WTC11 (cell line): ENCODE data around the gene PKHD1. TPM values are rescaled to one million over a fixed set of nuclear protein-coding genes. Genes with fewer than 3 reads are reported as not detected.

Experiments
- ATAC-seq: fragments of 200-7000 bp; cut with Tn5 transposase; 2 replicates; pipeline ENCODE4 v1.10.0; 2021; ENCODE audit warnings: mild to moderate bottlenecking, moderate library complexity
- CTCF ChIA-PET: fragments of 300-600 bp; sonication (Branson Sonifier 250); formaldehyde crosslinking; loops from one replicate; lab custom pipeline; 2021; ENCODE audit warnings: antibody characterized with exemption; lab: Charles Lee
- POLR2A ChIA-PET: fragments of 350-600 bp; sonication (Branson Sonifier 250); formaldehyde crosslinking; loops from one replicate; lab custom pipeline; 2021; ENCODE audit warnings: antibody characterized with exemption; lab: Charles Lee
- DNase-seq: peaks from one replicate; pipeline ENCODE4 v3.0.0; 2021; ENCODE audit warnings: low spot score
- H3K27ac Mint-ChIP-seq: 2 replicates; pipeline ENCODE4 v1.8.0; 2021; ENCODE audit warnings: mixed read lengths
- H3K27me3 Mint-ChIP-seq: 2 replicates; pipeline ENCODE4 v1.8.0; 2021; ENCODE audit warnings: low read depth, mild to moderate bottlenecking, moderate library complexity, mixed read lengths
- H3K36me3 Mint-ChIP-seq: 2 replicates; pipeline ENCODE4 v1.8.0; 2021; ENCODE audit warnings: mixed read lengths
- H3K4me1 Mint-ChIP-seq: 2 replicates; pipeline ENCODE4 v1.8.0; 2022; ENCODE audit warnings: mixed read lengths
- H3K4me3 Mint-ChIP-seq: 2 replicates; pipeline ENCODE4 v1.8.0; 2021; ENCODE audit warnings: mild to moderate bottlenecking, moderate library complexity, mixed read lengths
- H3K9me3 Mint-ChIP-seq: 2 replicates; pipeline ENCODE4 v1.8.0; 2021; ENCODE audit warnings: mixed read lengths
- CREM ChIP-seq: sonication (generic); formaldehyde crosslinking; IDR thresholded peaks from 2 replicates; pipeline ENCODE4 v1.8.1; 2022; ENCODE audit warnings: mild to moderate bottlenecking, missing genetic modification reagents, moderate library complexity
- FOXJ3 ChIP-seq: sonication (generic); formaldehyde crosslinking; IDR thresholded peaks from 2 replicates; pipeline ENCODE4 v1.9.0; 2021; ENCODE audit warnings: missing genetic modification reagents, mild to moderate bottlenecking, borderline replicate concordance
- NR3C1 ChIP-seq: sonication (generic); formaldehyde crosslinking; conservative IDR thresholded peaks from 2 replicates; pipeline ENCODE4 v1.8.1; 2023; ENCODE audit warnings: low read depth, mild to moderate bottlenecking, missing genetic modification reagents
- OVOL2 ChIP-seq: fragments of 250-450 bp; sonication (Bioruptor Pico); IDR thresholded peaks from 2 replicates; pipeline ENCODE4 v1.9.0; 2021; ENCODE audit warnings: mild to moderate bottlenecking, borderline replicate concordance
- PRDM15 ChIP-seq: sonication (generic); formaldehyde crosslinking; IDR thresholded peaks from 2 replicates; pipeline ENCODE4 v1.8.0; 2022; ENCODE audit warnings: missing genetic modification reagents
- SOX15 ChIP-seq: fragments of 250-450 bp; sonication (Bioruptor Pico); IDR thresholded peaks from 2 replicates; pipeline ENCODE4 v1.9.0; 2021; ENCODE audit warnings: mild to moderate bottlenecking
- TCF7 ChIP-seq: sonication (generic); formaldehyde crosslinking; IDR thresholded peaks from 2 replicates; pipeline ENCODE4 v1.8.0; 2022; ENCODE audit warnings: mild to moderate bottlenecking, low read depth, missing genetic modification reagents, moderate library complexity
- ZNF219 ChIP-seq: sonication (generic); formaldehyde crosslinking; IDR thresholded peaks from 2 replicates; pipeline ENCODE4 v1.8.0; 2023; ENCODE audit warnings: missing genetic modification reagents, mild to moderate bottlenecking, borderline replicate concordance
- total RNA-seq: library from RNA; stranded (reverse); gene quantifications from 3 replicates; pipeline ENCODE4 v1.2.3, GENCODE V29; 2021
- TF ChIP-seq, protein P1 (sequence below): sonication (generic); formaldehyde crosslinking; IDR thresholded peaks from 2 replicates; pipeline ENCODE4 v1.8.1; 2023; ENCODE audit warnings: mild to moderate bottlenecking, missing genetic modification reagents
- TF ChIP-seq, protein P2 (sequence below): fragments of 250-450 bp; sonication (Bioruptor Pico); IDR thresholded peaks from 2 replicates; pipeline ENCODE4 v1.9.0; 2021; ENCODE audit warnings: mild to moderate bottlenecking

The PKHD1 gene
- total RNA-seq, 1 experiment from 2014 or later: 0.15 TPM

DNA sequence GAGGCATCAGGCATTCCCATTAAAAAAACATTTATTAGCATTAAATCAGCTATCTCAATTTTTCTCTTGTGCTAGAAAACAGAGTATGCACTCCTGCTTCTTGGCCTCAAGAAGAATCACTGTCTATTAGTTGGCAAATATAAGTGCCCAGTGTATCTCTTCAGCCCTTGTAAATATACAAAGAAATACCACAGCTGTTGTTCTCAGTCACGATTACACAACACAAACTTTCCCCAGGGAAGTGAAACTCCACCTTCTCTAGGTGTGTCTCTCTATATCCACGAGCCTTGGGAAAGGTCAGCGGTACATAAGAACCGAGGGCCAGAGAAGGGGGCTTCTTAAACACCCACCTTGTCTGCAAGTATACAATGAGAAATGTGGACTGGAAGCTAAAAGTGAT, 194.7 kb downstream of the PKHD1 start:
- Mint-ChIP-seq H3K27ac (no peak overlapping the region), H3K27me3 (no peaks in the 10 kb centered on the region), H3K4me3 (no peak overlapping the region), H3K36me3 (no peaks in the 10 kb centered on the region), H3K4me1 (peaks cover 7% of the 10 kb centered on the region), H3K9me3 (peaks cover 6% of the 10 kb centered on the region; the same call in 1 of the 2 replicates)
- TF ChIP-seq NR3C1 (CRISPR knock-in tag): no peak
- TF ChIP-seq, protein P1, sequence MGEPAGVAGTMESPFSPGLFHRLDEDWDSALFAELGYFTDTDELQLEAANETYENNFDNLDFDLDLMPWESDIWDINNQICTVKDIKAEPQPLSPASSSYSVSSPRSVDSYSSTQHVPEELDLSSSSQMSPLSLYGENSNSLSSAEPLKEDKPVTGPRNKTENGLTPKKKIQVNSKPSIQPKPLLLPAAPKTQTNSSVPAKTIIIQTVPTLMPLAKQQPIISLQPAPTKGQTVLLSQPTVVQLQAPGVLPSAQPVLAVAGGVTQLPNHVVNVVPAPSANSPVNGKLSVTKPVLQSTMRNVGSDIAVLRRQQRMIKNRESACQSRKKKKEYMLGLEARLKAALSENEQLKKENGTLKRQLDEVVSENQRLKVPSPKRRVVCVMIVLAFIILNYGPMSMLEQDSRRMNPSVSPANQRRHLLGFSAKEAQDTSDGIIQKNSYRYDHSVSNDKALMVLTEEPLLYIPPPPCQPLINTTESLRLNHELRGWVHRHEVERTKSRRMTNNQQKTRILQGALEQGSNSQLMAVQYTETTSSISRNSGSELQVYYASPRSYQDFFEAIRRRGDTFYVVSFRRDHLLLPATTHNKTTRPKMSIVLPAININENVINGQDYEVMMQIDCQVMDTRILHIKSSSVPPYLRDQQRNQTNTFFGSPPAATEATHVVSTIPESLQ (CRISPR knock-in tag): no peak
- no peak for TF ChIP-seq PRDM15 (CRISPR knock-in tag)
- no peak for TF ChIP-seq SOX15
- no peak for TF ChIP-seq FOXJ3
- CTCF ChIA-PET: no interaction called here
- ATAC-seq (no peak), DNase-seq (no peak)
- POLR2A ChIA-PET: no interaction called here

GRCh38 chr6:51892339-51892738, 195.1 kb downstream of the PKHD1 start:
- CTCF ChIA-PET: no interaction called here
- no peak for TF ChIP-seq CREM (CRISPR knock-in tag)
- no peak for TF ChIP-seq TCF7 (CRISPR knock-in tag)
- TF ChIP-seq PRDM15 (CRISPR knock-in tag): no peak
- no peak for TF ChIP-seq NR3C1 (CRISPR knock-in tag)

DNA sequence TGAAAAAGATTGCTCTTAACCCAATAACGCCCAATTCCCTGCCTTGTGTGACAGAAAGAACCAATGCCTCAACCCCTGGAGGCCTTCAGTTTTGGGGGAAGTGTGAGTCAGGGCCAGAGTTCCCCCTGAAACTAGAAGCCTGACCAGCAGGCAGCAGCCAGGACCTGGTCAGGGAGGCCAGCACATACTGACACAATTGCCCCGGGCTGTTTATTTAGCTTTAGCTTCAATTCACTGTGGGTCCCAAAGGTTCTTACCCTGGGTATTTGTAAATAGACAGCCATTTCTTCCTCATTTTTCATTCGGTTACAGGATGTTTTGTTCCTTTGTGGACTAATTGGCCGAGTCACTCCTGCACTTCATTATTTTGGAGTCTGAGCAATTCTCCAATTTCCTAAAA, 195.6 kb downstream of the PKHD1 start:
- TF ChIP-seq PRDM15 (CRISPR knock-in tag) (no peak), OVOL2 (CRISPR knock-in tag) (no peak), ZNF219 (CRISPR knock-in tag) (no peak)
- TF ChIP-seq, protein P2, sequence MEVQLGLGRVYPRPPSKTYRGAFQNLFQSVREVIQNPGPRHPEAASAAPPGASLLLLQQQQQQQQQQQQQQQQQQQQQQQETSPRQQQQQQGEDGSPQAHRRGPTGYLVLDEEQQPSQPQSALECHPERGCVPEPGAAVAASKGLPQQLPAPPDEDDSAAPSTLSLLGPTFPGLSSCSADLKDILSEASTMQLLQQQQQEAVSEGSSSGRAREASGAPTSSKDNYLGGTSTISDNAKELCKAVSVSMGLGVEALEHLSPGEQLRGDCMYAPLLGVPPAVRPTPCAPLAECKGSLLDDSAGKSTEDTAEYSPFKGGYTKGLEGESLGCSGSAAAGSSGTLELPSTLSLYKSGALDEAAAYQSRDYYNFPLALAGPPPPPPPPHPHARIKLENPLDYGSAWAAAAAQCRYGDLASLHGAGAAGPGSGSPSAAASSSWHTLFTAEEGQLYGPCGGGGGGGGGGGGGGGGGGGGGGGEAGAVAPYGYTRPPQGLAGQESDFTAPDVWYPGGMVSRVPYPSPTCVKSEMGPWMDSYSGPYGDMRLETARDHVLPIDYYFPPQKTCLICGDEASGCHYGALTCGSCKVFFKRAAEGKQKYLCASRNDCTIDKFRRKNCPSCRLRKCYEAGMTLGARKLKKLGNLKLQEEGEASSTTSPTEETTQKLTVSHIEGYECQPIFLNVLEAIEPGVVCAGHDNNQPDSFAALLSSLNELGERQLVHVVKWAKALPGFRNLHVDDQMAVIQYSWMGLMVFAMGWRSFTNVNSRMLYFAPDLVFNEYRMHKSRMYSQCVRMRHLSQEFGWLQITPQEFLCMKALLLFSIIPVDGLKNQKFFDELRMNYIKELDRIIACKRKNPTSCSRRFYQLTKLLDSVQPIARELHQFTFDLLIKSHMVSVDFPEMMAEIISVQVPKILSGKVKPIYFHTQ (CRISPR knock-in tag): no peak
- no peaks in the 10 kb centered on the region for H3K27me3 Mint-ChIP-seq
- DNase-seq: no peak
- peaks cover 6% of the 10 kb centered on the region; the same call in 1 of the 2 replicates for H3K9me3 Mint-ChIP-seq
- POLR2A ChIA-PET: no interaction called here
- no peak for ATAC-seq
- no peak overlapping the region for H3K27ac Mint-ChIP-seq
- H3K36me3 Mint-ChIP-seq: no peaks in the 10 kb centered on the region
- CTCF ChIA-PET: no interaction called here
- no peak overlapping the region for H3K4me3 Mint-ChIP-seq
- H3K4me1 Mint-ChIP-seq: peaks cover 7% of the 10 kb centered on the region

More at GRCh38 chr6:51892339-51892738, 195.1 kb downstream of the PKHD1 start:
- H3K4me1 Mint-ChIP-seq: peaks cover 7% of the 10 kb centered on the region
- no peaks in the 10 kb centered on the region for H3K36me3 Mint-ChIP-seq
- no peak overlapping the region for H3K27ac Mint-ChIP-seq
- DNase-seq (no peak), ATAC-seq (no peak)
- no peaks in the 10 kb centered on the region for H3K27me3 Mint-ChIP-seq
- peaks cover 6% of the 10 kb centered on the region; the same call in 1 of the 2 replicates for H3K9me3 Mint-ChIP-seq
- H3K4me3 Mint-ChIP-seq: no peak overlapping the region
- POLR2A ChIA-PET: no interaction called here
